Stimulated activated CD8-positive, alpha-beta memory T cell treated with anti-CD3 and anti-CD28 coated beads, Interleukin-12 subunit alpha, Interleukin-12 subunit beta, amount 100 ng/mL, for 24 hours (primary cell): ENCODE results near the gene D2HGDH.
"Not testable (repeated sequence)": the region's sequence is repeated elsewhere in the genome, so short reads cannot be mapped to it uniquely, and the experiment has no call there.

Experiments used
- DNase-seq: peaks from one replicate; pipeline ENCODE4 v3.0.0-alpha.2; 2020; ENCODE audit errors: extremely low read depth

Gene D2HGDH

DNA sequence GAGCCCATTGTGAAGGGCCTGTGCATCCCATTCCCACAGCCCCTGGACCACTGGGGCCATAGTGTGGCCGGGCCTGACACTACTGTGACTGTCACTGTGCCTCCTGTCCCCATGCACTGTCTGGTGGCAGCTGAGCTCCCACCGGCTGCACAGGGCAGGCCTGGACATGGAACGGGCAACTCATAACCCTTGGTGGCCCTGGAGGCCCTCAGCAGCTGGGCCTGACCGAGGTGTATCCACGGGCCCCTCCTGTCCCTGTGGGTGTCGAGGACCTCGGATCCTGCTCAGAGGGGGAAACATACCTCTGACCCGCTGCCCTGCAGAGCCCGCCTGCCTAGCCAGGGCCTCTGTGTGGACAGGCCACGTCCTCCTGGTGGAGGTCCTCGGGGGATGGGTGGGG, 34.4 kb downstream of the D2HGDH start:
- no peak for DNase-seq

DNA sequence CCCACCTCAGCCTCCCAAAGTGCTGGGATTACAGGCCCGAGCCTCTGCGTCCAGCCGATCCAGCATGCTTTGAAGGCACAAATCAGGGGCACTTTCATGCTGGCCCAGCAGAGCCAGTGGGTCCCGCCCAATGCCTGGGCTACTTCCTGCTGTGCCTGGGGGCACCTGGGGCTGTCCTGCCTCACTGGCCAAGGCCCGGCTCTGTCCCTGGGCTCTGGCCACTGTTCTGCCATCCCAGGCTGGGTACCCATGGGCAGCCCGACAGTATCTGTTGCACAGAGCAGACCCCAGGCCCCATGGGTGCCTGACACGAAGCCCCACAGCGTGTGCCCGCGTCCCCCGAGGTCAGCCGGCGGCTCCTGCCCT, 35.4 kb downstream of the D2HGDH start:
- no peak for DNase-seq

DNA sequence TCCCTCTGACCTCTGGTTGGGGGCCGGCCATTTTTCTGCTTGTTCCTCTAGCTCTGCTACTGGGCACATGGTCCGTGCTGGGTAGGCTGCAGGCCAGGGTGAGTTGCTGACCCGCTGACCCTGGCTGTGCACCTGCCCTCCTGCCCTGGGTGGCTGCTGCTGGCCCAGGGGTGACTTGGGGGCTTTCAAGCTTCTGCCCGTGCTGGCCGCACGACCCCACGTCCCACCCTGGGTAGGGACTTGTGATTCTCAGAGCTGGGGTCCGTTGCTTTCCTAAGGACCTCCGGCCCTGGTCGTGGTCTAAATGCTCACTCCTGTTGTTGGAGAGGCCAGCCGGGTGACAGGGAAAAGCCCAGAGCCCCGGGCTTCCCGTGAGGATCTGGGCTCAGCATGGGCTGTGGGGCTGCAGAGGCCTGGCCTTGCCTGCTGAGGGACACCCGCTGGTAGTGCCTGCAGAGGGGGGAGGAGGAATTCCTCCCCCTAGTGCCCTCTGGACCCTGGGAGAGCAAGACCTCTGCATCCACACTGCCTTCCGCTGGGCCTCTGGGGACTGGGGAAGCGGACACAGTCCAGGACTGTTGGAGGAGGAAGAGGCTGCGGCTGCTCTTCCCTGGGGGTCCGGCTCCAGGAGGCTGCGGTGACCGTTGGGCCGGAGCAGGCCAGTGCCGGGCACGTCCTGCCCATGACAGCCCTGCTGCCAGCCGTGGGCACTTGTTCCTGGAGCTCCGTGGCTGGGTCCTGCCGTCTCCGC, 35.9 kb downstream of the D2HGDH start:
- no peak for DNase-seq

DNA sequence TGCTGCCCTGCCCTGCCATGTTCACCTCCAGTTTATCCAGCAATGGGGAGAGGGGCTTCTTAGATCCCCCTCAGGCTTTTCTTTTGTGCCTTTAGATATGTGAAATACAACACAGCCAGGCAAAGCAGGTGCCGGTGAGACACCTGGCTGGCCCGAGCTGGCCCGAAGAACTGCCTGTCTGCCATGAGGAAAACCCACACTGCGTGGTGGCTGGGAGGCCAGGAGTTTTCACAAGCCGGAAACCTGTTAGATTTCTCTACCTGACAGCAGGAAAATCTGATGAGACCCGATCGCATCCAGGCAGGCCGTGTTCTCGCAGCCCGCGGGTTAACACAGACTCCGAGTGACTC, 36.5 kb downstream of the D2HGDH start:
- no peak for DNase-seq

DNA sequence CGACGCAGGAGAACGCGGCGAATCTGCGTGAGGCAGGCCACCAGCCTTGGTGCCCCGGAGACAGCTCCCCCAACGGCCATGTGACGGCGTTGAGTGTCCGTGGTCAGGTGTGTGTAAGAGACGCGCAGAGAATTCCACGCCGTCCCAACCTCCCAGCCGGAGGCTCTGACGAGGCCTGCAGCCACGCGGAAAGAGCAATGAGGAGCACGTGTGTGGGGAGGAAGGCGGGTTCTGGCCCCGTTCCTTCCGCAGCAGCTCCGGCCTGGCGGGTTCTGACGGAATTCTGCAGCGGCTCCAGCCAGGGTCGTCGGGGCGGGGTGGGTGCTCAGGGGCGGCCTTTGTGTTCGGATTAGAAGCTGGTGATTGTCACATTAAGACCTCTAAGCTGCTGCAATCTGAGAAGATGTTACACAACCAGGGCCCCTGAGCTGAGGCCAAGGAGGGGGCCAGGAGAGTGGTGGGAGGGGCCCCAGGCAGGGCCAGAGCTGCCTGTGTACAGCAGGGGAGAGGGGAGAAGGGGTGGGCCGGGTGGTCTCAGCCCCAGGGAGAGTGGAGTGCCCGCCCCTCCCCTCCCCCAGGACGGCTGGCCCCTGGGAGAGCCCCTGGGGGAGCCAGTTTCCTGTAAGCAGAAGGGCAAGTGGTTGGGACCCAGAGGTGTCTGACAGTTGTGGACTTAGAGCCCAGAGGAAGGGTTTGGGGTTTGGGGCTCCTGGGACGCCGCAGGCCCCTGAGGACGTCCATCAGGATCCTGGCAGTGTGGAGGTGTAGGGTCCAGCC, 37.0 kb downstream of the D2HGDH start:
- no peak for DNase-seq

DNA sequence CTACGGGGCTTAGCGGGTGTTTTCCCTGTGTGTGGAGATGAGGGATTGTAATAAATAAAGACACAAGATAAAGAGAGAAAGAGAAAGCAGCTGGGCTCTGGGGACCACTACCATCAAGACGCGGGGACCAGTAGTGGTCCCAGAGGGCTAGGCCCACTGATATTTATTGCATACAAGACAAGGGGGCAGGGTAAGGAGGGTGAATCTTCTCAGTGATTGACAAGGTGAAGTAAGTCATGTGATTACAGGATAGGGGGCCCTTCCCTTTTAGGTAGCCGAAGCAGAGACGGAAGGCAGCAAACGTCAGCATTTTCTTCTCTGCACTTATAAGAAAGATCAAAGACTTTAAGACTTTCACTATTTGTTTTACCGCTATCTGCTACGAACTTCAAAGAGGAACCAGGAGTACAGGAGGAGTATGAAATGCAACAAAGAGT, 37.7 kb downstream of the D2HGDH start:
- no peak for DNase-seq

DNA sequence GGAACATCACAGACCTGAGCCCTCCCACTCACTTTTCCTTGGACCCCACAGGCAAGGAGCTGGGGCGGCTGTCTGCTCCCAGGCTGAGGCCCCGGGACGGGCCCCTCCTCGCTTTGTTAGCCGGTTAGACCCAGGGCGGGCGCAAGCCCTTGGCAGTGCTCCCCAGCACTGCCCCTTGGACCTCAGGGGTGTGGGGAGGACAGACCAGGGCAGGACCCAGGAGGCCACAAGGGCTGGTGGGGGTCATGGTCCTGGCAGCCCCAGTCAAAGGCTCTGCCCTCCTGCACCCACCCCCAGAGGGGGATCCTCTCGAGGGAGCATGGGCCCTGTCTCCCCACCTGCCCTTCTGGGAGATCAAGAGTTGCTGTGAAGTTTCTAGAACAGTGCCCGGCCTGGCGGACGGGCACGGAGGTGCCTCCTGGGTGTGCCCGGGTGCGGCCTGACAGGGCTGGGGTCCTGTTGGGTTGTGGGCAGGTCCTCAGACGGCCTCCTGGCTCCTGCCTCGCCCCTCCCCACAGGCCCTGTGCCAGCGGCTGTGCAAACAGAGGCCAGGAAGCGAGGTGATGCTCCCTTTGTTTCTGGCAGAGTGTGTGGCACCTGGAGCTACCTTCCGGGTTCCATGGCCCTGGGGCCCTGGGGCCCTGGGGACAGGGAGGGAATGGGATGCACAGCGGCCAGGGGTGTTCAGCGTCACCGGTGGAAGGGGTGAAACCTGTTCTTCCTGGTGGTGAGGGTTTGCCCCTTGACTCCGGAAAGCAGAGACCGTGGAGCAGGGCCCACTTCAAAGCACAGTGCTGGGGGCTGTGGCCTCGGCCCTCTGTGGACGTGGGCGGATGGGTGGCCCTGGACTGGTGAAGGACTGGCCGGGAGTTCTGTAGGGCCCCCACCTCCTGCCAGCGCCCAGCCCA, 39.3 kb downstream of the D2HGDH start:
- DNase-seq, result no peak

DNA sequence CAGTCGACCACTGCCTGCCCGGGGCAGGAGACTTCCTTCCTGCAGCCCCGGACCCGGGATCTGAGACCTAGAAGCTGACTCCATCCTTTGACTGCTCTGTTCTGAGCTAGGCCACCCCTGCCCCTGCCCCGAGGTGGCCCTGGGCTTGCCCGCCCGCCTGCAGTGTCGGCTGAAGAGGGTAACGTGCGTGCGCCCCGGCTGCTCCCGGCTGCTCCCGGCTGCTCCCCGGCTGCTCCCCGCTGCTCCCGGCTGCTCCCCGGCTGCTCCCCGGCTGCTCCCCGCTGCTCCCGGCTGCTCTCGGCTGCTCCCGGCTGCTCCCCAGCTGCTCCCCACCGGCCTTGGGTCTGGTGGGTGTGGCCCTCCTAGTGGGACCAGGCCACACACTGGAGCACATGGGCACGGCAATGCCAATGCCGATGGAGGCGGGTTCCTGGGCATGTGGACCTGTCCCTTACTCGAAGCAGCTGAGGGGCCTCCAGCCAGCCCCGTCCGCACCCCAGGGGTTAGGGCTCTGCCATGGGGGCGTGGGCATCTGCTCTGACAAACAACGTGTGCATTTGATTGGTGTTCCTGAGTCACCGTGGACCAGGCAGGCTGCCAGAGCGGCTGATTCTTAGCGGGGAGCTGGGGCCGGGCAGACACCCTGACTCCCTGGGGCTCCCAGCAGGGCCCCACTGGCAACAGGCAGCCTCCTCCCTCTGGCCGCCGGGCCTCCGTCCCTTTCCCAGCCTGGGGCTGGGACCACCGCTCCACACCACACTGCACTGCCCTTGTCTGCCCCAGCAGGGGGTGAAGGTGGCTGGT, 40.2 kb downstream of the D2HGDH start:
- no peak for DNase-seq

DNA sequence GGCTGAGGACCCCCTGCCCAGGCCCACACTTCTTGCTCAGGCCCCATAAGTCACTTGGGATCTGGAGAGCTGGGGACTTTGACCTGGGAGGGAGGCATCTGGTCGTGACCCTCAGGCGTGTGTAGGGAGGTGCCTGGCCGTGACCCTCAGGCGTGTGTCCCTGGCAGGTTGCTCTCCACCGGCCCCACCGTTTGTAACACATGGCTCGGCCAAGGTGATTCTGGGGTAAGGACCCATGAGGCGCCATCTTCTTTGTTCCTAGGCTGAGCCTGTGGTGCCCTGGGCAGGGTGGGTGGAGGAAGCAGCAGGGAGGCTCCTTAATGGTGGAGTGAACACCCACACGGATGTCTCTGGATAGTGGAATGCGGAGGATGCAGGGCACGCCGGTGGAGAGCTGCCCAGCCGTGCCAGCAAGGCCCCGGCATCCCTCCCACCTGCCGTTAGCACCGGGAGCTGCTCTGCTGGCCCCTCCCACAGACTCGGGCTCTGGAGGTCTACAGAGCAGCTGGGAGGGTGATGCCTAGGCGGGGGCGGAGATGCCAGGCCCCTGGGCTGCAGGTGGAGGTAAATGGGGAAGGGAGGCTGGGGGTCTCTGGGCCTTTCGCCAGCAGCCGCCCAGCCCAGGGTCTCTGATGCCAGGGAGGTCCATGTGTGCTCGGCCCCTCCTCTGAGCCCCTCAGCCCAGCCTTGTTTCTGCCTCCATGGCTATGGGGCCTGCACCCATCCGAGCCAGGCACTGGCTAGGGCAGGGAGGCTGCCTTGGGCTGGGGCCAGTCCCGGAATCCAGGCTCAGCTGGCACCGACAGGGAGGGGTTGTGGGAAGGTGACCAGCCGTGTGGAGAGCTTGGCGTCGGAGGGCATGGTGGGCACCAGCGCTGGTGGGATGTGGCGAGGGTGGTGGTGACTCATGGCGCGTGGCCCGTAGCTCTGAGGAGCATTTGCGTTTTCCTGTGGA, 41.1 kb downstream of the D2HGDH start:
- no peak for DNase-seq

DNA sequence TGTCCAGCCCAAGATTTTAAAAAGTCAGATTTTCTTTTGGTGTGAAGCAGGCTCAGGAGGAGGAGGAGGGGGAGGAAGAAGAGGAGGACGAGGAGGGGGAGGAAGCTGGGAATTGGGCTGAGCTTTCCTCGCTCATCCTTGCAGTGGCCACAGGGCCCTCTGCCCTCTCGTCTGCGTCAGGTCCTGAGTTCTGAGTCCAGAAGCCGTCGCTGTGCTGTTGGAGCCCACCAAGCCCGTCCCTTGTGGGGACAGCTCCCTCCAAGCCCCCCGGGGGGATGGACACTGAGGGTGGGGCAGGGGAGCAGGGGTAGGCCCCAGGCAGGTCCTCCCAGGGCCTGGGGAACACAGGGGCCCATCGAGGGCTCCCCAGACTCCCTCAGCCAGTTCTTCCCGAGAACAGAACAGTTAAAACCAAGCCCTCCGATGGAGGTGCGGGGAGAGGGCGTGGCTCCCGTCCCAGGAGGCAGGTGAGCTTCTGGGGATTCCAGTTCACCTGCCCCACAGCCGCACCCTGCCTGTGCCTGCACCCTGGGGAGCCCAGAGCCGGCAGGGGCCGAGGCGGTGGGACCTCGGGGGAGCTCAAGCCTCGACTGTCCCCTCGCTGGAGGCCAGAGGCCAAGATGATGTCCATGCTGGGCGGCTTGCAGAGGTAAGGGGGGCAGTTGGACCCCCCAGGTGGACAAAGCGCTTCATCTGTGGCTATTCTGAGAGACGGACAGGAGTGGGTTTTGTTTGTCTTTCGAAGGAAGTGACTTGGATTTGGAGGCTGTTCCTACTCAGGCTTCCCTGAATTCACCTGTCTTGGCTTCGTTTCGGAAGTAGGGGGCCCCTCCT, 42.1 kb downstream of the D2HGDH start, which contains the start of gene GAL3ST2:
Gene GAL3ST2, plus strand, starts transcription at position 487 of the 834 bp plus-strand sequence. Its CDS starts 134 bp downstream, at position 621.
- no peak for DNase-seq

DNA sequence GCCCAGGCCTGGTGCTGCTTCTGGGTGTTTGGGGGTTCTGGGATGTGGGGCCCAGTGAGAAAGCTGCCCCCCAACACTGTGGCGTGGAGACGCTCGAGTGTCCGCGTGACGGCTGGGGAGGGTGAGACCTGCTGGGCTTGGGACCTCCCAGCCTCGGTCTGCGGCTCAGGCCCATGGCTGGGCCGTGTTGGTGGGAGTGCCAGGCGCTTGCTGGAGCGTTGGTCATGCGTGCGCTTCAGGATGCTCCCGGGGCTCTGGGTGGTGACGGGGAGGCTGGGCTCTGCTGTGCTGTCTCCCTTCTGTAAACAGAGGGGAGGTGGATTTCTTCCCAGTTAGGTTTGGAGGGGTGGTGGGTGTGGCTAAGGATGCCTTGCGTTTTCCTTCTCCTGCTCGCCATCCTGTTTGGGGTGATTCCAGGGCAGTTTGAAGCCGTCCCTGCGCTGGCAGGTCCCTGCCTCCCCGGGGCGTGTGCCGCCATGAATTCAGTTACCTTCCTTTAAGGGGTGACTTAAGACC, 42.8 kb downstream of the D2HGDH start:
- no peak for DNase-seq

DNA sequence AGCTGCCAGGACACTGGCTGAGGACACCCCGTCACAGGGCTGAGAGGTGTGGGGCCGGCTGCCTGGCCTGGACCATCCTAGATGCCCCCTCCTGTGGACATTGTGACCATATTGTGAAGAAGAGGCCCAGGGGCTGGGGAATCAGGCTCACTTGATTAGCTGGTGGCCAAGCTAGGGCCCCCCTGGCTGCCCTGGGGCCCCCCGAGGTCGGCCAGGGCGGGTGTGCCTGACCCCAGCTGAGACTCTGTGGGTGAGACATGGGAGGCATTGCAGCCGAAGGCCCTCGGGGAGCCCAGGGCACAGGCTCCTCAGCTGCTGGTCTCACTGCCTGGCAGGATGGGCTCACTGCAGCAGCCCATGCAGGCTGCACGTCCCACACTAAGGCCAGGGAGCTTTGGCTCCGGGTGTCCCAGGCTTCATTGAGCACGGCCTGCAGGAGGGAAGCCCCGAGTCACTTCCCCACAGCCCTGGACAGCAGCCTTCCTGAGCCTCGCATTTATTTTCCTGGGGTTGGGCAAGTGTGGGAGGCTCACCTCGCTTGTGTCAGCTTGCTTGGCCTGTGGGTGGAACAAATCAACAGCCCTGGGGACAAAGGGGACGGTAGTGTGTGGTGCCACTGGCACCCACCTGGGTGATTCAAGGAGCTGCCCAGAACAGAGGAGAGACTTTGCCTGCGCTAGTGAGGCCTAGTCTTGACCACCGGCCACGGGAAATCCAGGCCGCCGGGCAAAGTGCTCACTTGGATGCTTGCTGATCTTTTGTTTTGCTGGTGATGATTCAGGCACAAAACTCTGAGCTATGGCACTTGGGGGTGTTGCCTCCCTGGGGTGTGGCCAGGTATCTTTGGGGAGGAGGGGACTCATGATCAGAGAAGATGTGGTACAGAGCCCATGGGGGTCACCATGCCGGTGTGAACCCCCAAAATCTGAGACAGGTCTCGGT, 43.5 kb downstream of the D2HGDH start:
- no peak for DNase-seq

DNA sequence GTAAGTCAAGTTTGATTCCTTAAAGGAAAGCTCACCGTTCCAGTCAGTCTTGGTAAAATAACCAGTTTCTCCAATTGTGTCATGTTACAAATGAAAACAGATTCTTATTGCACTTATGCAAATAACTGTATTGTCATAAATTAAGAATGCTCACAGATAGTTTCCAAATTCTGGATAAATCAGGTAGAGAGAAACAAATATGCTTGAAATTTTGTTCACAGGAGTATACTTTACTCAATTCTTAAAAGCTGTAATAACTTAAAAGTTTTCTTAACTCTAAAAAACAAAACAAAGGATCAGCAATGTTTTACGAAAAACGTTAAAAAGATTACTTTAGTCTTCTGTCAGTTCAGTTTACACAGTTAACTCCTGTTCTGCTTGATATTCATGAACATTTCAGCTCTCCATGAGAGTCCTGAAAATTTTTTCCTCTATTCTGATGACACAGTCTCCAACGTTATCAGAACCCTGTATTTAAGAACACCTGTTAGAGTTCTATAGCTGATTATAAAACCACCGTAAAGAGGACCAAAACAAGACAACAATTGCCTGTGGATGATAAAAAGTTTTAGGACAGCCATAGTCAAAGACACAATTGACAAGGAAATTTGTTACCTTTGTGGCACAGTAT, 46.6 kb downstream of the D2HGDH start:
- DNase-seq, result no peak

DNA sequence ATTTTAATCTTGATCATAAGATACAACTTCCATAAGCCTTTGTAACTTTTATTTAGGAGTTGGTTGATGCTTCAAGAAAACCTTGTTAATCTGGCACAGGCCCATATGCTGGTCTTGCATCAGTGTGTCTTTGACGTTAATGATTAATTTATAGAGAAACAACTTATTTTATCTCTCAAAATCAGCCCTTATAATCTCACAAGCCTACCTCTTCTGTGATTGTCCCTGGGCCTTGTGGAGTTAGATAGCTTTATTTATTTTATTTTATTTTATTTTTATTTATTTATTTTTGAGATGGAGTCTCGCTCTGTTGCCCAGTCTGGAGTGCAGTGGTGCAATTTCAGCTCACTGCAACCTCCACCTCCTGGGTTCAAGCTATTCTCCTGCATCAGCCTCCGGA, 47.6 kb downstream of the D2HGDH start:
- not testable (repeated sequence) for DNase-seq

DNA sequence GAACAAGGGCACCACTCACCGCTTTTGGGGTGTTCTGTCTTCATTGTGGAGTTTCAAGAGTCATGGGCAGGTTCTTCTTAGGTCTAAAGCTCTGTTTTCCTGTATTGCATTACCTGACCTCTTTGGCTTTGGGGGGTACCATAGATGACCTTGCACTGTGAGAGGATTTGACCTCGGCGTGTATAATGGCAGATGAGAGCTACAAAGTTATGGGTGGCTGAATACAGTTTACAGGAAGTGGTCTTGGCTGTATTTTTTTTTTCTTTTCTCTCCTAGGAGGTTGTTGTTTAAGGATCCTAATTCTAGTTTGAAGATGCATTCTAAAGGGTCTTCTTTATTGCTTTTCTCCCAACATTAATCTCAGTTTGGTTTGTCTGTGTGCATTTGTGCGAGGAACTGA, 53.7 kb downstream of the D2HGDH start:
- no peak for DNase-seq

DNA sequence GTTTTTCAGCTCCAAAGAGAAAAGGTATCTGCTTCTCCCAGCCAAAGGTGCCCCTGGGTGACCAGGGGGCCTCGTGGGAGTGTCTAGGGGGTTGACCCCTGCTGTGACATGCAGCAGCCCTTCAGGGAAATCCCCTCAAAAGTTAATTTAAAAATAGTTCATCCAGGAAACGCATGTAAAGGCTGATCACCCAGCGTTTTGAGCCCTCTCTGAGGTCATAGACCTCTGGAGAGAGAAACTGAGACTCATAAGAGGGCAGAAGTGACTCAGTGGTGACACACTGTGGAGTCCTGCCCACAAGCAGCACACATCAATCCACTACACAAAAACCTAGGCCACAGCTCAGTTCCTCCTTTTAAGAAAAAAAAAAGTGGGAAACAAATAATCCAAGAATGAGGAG, 54.1 kb downstream of the D2HGDH start:
- DNase-seq, result peak; percentile 36

DNA sequence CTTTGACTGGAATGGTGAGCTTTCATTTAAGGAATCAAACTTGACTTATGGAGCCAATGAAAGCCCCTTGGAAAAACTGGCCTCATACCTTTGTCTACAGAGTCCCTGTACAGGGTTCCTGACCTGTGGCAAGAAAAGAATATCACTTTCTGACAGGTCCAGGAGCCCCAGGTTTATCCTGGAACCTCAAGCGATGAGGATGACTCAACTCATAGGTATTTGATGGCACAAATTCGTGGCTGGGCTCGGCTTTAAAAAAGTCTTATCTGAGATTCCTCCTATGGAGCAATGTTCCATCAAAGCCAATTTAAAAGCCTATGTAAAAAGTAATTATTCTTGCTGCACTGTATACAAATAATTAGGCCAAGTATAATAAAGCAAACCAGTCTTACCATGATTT, 57.0 kb downstream of the D2HGDH start:
- not testable (repeated sequence) for DNase-seq

DNA sequence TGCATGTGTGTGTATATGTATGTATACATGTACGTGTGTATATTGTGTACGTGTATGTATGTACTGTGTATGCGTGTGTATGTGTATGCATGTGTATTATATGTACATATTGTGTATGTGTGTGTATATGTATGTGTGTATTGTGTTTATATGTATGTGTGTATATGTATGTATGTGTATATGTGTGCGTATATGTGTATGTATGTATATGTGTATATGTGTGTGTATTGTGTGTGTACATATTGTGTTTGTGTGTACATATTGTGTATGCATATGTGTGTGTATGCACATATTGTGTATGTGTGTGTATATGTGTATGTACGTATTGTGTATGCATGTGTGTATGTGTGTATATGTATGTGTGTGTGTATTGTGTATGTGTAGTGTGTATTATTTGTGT, 59.0 kb downstream of the D2HGDH start:
- no peak for DNase-seq
